ENCODE data around the gene SULT1C4.

Gene SULT1C4

GRCh38 chr2:108404784-108405397, 27.1 kb downstream of the SULT1C4 start:
- Histone ChIP-seq H4K20me1 (ENCODE audit: insufficient read depth, low read length) (no peaks in the 10 kb centered on the region), H3K27ac (ENCODE audit: low read depth, low read length, poor library complexity, severe bottlenecking) (no peak overlapping the region)

GRCh38 chr2:108407864-108408729, 30.3 kb downstream of the SULT1C4 start:
- H3K4me1 ChIP-seq (ENCODE audit: insufficient read depth, low read length, severe bottlenecking), result no peaks in the 10 kb centered on the region
- H3K27me3 ChIP-seq (ENCODE audit: insufficient read depth, low read length), result no peaks in the 10 kb centered on the region
- no peaks in the 10 kb centered on the region for H4K20me1 ChIP-seq (ENCODE audit: insufficient read depth, low read length)
- no peak overlapping the region for H3K9ac ChIP-seq (ENCODE audit: low read length)
- no peaks in the 10 kb centered on the region for H3K9me2 ChIP-seq (ENCODE audit: low read depth, low read length)
- H3K27ac ChIP-seq (ENCODE audit: low read depth, low read length, poor library complexity, severe bottlenecking), result no peak overlapping the region
- no peaks in the 10 kb centered on the region for H3F3A ChIP-seq (ENCODE audit: insufficient read depth, low read length)
- H3K79me2 ChIP-seq (ENCODE audit: insufficient read depth, low read length), result no peaks in the 10 kb centered on the region
- no peaks in the 10 kb centered on the region for H3K9me3 ChIP-seq (ENCODE audit: low read length)
- no peak for TF ChIP-seq EZH2 (IDR thresholded peaks at IDR 0.05; ENCODE audit: borderline replicate concordance, low read length)
- no peak for TF ChIP-seq CTCF (IDR thresholded peaks at IDR 0.05; ENCODE audit: low read length)
- H3K4me2 ChIP-seq (ENCODE audit: low read length), result no peak overlapping the region
- H3K4me3 ChIP-seq (ENCODE audit: low read depth, low read length, poor library complexity, severe bottlenecking), result no peak overlapping the region
- no peak overlapping the region for H2AFZ ChIP-seq (ENCODE audit: low read length)
- H3K36me3 ChIP-seq (ENCODE audit: insufficient read depth, low read length), result no peaks in the 10 kb centered on the region

More at GRCh38 chr2:108404784-108405397, 27.1 kb downstream of the SULT1C4 start:
- TF ChIP-seq CTCF (IDR thresholded peaks at IDR 0.05; ENCODE audit: low read length), result no peak
- no peak for TF ChIP-seq EZH2 (IDR thresholded peaks at IDR 0.05; ENCODE audit: borderline replicate concordance, low read length)
- H3K9me3 ChIP-seq (ENCODE audit: low read length), result peaks cover 3% of the 10 kb centered on the region; the same call in 1 of the 2 replicates
- H3K36me3 ChIP-seq (ENCODE audit: insufficient read depth, low read length), result no peaks in the 10 kb centered on the region
- H3K4me1 ChIP-seq (ENCODE audit: insufficient read depth, low read length, severe bottlenecking), result no peaks in the 10 kb centered on the region
- no peaks in the 10 kb centered on the region for H3K79me2 ChIP-seq (ENCODE audit: insufficient read depth, low read length)
- H3K9ac ChIP-seq (ENCODE audit: low read length), result no peak overlapping the region
- H3F3A ChIP-seq (ENCODE audit: insufficient read depth, low read length), result no peaks in the 10 kb centered on the region
- H2AFZ ChIP-seq (ENCODE audit: low read length), result no peak overlapping the region
- no peaks in the 10 kb centered on the region for H3K27me3 ChIP-seq (ENCODE audit: insufficient read depth, low read length)
- no peak overlapping the region for H3K4me2 ChIP-seq (ENCODE audit: low read length)
- no peak overlapping the region for H3K4me3 ChIP-seq (ENCODE audit: low read depth, low read length, poor library complexity, severe bottlenecking)
- H3K9me2 ChIP-seq (ENCODE audit: low read depth, low read length), result no peaks in the 10 kb centered on the region

DNA sequence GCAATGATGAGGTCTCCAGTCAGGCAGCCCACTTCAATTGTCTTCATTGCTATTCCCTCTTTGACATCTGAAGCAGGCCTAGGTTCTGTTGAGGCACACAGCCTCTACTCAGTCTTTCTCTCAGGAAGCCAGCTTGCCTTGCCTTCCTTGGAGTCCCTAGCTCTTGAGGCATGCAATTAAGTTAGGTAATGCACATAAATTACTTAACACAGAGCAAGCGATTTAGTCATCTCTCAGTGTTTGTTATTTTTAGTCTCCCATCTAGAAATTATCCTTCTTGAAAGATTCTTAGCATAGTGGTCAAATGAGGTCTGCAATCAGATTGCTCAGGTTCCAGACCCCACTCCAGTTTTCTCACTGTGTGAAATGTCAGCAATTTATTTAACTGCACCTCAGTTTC, 32.0 kb downstream of the SULT1C4 start:
- Histone ChIP-seq H3K9ac (ENCODE audit: low read length) (no peak overlapping the region), H3K27me3 (ENCODE audit: insufficient read depth, low read length) (no peaks in the 10 kb centered on the region), H3K36me3 (ENCODE audit: insufficient read depth, low read length) (no peaks in the 10 kb centered on the region), H4K20me1 (ENCODE audit: insufficient read depth, low read length) (no peaks in the 10 kb centered on the region), H3K4me2 (ENCODE audit: low read length) (no peak overlapping the region), H3K27ac (ENCODE audit: low read depth, low read length, poor library complexity, severe bottlenecking) (no peak overlapping the region), H3F3A (ENCODE audit: insufficient read depth, low read length) (no peaks in the 10 kb centered on the region), H3K4me1 (ENCODE audit: insufficient read depth, low read length, severe bottlenecking) (no peaks in the 10 kb centered on the region), H3K79me2 (ENCODE audit: insufficient read depth, low read length) (no peaks in the 10 kb centered on the region), H2AFZ (ENCODE audit: low read length) (no peak overlapping the region), H3K9me2 (ENCODE audit: low read depth, low read length) (no peaks in the 10 kb centered on the region), H3K4me3 (ENCODE audit: low read depth, low read length, poor library complexity, severe bottlenecking) (no peak overlapping the region), H3K9me3 (ENCODE audit: low read length) (no peaks in the 10 kb centered on the region)
- no peak for TF ChIP-seq EZH2 (IDR thresholded peaks at IDR 0.05; ENCODE audit: borderline replicate concordance, low read length)
- TF ChIP-seq CTCF (IDR thresholded peaks at IDR 0.05; ENCODE audit: low read length), result no peak
